Omental fat pad (tissue), 4 donors: ENCODE results near the gene DOK6. TPM values are rescaled to one million over a fixed set of nuclear protein-coding genes. Genes with fewer than 3 reads are reported as not detected.

ENCODE experiments used
- ATAC-seq: fragments of 150-250 bp; one replicate; pipeline ENCODE4 v1.9.1; 2016; ENCODE audit warnings: mild to moderate bottlenecking, moderate library complexity; ENCODE audit not compliant: low FRiP score
- DNase-seq: peaks from one replicate; pipeline ENCODE4 v3.0.0-alpha.2; 2019; ENCODE audit warnings: low spot score
- total RNA-seq, 4 donors: library from RNA; depleted of rRNA; stranded (reverse); fragments of >200 nt; gene quantifications; one replicate each; pipeline ENCODE4 v1.1.0, GENCODE V29; 2016
- TF ChIP-seq, protein P1 (sequence below), 3 donors: fragments of 450-650 bp; IDR thresholded peaks; one replicate each; pipeline ENCODE4 v1.5.1; 2016 to 2017; ENCODE audit warnings: antibody characterized with exemption in 3 of 3, mild to moderate bottlenecking in 3 of 3, moderate library complexity in 2 of 3

The DOK6 gene
- total RNA-seq, 4 donors from 2014 or later, result 0.19 to 2.7 (median 1.5) TPM

DNA sequence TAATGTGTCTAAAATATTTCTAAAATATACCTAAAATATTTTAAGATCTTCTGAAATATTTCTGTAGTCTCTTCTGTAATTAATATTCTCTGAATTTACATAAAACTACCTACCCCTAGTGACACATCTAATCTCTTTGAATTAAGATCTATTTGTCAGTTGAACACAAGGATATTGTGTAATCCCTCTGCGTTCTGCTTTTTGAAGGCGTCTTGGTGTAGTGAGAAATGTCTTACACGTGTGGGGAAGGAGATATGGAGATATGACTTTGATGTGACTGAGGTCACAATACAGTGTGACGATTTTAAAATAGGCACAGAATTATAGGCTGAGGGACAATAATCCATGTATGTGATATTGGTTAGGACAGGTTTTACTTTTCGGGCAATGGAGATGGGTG lies 79.8 kb downstream of the DOK6 start:
- ATAC-seq, result no peak
- no peak for DNase-seq
- TF ChIP-seq, protein P1, sequence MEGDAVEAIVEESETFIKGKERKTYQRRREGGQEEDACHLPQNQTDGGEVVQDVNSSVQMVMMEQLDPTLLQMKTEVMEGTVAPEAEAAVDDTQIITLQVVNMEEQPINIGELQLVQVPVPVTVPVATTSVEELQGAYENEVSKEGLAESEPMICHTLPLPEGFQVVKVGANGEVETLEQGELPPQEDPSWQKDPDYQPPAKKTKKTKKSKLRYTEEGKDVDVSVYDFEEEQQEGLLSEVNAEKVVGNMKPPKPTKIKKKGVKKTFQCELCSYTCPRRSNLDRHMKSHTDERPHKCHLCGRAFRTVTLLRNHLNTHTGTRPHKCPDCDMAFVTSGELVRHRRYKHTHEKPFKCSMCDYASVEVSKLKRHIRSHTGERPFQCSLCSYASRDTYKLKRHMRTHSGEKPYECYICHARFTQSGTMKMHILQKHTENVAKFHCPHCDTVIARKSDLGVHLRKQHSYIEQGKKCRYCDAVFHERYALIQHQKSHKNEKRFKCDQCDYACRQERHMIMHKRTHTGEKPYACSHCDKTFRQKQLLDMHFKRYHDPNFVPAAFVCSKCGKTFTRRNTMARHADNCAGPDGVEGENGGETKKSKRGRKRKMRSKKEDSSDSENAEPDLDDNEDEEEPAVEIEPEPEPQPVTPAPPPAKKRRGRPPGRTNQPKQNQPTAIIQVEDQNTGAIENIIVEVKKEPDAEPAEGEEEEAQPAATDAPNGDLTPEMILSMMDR (IDR thresholded peaks at IDR 0.05), result no peak

- no peak for ATAC-seq
- no peak for DNase-seq
- TF ChIP-seq, protein P1 (IDR thresholded peaks at IDR 0.05), result no peak
These were observed 82.9 kb downstream of the DOK6 start for GRCh38 chr18:69483574-69483973.

GRCh38 chr18:69484699-69485396 lies 84.2 kb downstream of the DOK6 start:
- TF ChIP-seq, protein P1 (IDR thresholded peaks at IDR 0.05), result no peak
- DNase-seq (no peak), ATAC-seq (no peak)

DNA sequence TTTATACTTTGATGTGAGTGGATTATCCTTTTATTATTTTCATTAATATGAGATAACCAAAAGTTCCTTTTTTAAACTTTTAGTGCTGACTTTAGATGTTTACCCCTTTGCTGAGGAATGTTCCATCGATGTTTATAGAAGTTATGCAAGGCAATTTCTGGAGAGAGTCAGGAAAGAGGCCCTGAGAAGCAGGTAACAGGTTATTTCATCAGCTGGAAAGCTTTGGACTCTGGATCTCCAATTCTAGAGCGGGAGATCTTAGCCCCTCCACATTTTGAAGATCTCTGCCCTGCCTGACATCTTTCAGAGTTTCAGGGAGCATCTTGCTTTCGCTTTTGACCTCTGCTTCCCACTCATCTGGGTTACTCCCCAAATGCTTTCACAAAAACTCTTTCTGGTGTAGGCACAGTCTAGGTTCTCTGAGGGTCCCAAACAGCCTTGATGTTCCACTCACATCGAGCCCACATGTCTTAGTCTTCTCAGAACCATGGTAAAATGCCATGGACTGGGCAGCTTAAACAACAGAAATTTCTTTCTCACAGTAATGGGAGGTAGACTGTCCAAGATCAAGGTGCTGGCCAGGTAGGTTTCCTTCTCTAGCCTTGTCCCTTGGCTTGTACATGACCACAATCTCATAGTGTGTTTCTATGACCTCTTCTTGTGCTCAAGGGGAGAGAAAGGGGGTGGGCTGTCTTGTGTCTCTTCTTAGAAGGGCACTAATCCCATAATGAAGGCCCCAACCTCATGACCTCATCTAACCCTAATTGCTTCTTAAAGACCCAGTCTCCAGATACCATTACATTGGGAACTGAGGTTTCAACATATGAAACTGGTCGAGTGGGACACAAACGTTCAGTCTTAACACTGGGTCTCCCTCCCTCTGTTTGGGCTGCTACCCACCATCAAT lies 87.1 kb downstream of the DOK6 start:
- DNase-seq (no peak), ATAC-seq (no peak)
- TF ChIP-seq, protein P1 (IDR thresholded peaks at IDR 0.05), result no peak

DNA sequence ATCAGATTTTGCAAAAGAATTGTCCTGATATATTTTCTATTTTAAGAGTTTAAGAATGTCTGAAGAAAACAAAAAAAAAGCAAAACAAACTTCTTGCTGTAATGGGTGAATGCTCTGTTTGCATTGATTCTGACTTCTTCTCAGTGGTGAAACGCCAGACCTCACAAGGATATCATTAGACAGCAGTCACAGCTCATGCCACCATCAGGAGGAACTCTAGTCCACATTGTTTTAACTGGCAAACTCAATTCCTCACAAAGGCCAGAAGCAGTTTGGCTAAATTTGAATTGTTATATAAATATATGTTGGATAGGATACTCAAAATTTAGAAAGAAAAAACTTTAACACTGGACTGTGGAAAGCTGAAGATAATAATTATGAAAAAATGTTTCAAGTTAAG lies 89.4 kb downstream of the DOK6 start:
- no peak for DNase-seq
- TF ChIP-seq, protein P1 (IDR thresholded peaks at IDR 0.05), result no peak
- no peak for ATAC-seq

- TF ChIP-seq, protein P1 (IDR thresholded peaks at IDR 0.05), result no peak
- no peak for ATAC-seq
- DNase-seq, result no peak
These were observed 90.1 kb downstream of the DOK6 start for GRCh38 chr18:69490813-69491212.
